Central memory CD8-positive, alpha-beta T cell (primary cell): ENCODE data around the gene IFI27.

Experiments used
- ATAC-seq: fragments of 150-1000 bp; cut with Tn5 transposase; replicated peaks from 2 replicates; pipeline ENCODE4 v1.10.0; 2022; ENCODE audit warnings: mild to moderate bottlenecking, moderate FRiP score, moderate number of reproducible peaks; ENCODE audit not compliant: poor library complexity, severe bottlenecking; ENCODE audit errors: extremely low read depth
- DNase-seq, 2 donors: peaks; one replicate each; pipeline ENCODE4 v3.0.0; 2021; ENCODE audit warnings: low spot score in 2 of 2
- H3K27ac Mint-ChIP-seq: one replicate; pipeline ENCODE4 v1.8.0; 2022; ENCODE audit warnings: low read depth, mild to moderate bottlenecking, moderate library complexity, mixed read lengths
- H3K27me3 Mint-ChIP-seq: one replicate; pipeline ENCODE4 v1.8.0; 2022; ENCODE audit warnings: mixed read lengths
- H3K36me3 Mint-ChIP-seq: one replicate; pipeline ENCODE4 v1.8.0; 2022; ENCODE audit warnings: mild to moderate bottlenecking, moderate library complexity, mixed read lengths; ENCODE audit not compliant: insufficient read depth
- H3K4me1 Mint-ChIP-seq: one replicate; pipeline ENCODE4 v1.8.0; 2022; ENCODE audit warnings: mixed read lengths
- H3K4me3 Mint-ChIP-seq: one replicate; pipeline ENCODE4 v1.8.0; 2022; ENCODE audit warnings: mild to moderate bottlenecking, moderate library complexity, mixed read lengths
- H3K9me3 Mint-ChIP-seq: one replicate; pipeline ENCODE4 v1.8.0; 2022; ENCODE audit warnings: mixed read lengths

IFI27 gene

DNA sequence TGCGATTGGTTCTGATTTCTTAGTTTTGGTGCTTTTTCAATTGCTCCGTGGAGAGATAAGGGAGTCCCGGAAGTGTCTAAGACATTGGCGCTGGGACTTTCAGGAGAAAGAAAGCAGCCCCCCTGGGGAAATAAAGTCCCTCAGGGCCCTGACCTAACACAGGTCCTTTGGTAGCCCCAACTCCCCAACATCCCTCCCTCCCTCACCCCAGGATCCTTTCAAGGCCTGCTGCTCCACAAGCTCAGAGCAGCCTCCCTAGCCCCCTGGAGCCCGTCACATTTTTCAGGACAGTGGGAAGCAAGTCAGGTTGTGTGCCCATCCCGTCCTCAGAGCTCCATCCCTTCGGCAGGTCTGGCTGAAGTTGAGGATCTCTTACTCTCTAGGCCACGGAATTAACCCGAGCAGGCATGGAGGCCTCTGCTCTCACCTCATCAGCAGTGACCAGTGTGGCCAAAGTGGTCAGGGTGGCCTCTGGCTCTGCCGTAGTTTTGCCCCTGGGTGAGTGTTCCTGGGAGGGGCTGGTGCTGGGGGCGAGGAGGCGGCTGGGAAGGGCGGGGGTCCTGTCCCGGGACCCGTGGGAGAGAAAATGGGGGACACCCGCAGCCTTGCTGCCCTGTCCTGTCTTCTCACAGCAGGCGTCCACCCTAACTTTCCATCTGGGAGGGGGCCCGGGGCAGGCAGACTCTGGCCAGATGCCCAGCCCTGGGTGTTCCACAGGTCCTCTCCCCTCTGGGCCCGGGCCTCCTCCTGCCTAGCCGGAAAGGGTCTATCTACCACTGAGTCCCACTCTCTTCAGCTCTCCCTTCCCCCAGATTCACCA lies 950 bp downstream of the IFI27 start:
- Mint-ChIP-seq H3K9me3 (no peaks in the 10 kb centered on the region), H3K27me3 (peaks cover 48% of the 10 kb centered on the region), H3K27ac (no peak overlapping the region), H3K4me1 (no peaks in the 10 kb centered on the region), H3K36me3 (peaks cover 5% of the 10 kb centered on the region), H3K4me3 (no peak overlapping the region)
- DNase-seq = no peak
- ATAC-seq = no peak

DNA sequence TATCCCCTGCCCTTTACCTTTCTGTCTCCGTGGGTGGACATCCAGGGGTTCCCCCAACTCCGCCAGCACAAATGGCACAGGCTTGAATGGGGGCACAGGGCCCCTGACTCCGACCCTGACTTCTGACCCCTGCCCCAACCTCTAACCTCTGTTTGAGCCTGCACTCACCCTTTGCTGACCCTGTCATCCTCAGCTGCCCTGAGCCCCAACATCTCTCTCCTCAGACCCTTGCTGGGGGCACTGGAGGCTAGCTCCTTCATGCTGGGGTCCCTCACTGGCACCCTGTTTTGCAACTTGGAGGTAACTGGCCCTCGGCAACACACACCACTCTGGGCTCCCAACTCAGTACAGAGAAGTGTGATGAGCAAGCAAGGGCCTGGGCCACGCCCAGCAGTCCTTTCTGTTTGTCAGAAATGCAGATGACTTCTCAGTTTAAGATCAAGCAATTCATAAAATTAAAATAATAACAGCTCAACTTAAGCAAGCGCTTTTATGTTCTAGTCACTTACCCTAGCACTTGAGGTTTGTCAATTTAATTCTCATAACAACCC lies 2.1 kb downstream of the IFI27 start:
- ATAC-seq = no peak
- DNase-seq = no peak
- Mint-ChIP-seq H3K9me3 (no peaks in the 10 kb centered on the region), H3K4me3 (no peak overlapping the region), H3K36me3 (peaks cover 5% of the 10 kb centered on the region), H3K4me1 (no peaks in the 10 kb centered on the region), H3K27ac (peak overlapping the region; percentile 22), H3K27me3 (peaks cover 59% of the 10 kb centered on the region)

- no peaks in the 10 kb centered on the region for H3K4me1 Mint-ChIP-seq
- H3K36me3 Mint-ChIP-seq = peaks cover 5% of the 10 kb centered on the region
- DNase-seq (no peak), ATAC-seq (no peak)
- no peak overlapping the region for H3K4me3 Mint-ChIP-seq
- peaks cover 64% of the 10 kb centered on the region for H3K27me3 Mint-ChIP-seq
- H3K9me3 Mint-ChIP-seq = no peaks in the 10 kb centered on the region
- no peak overlapping the region for H3K27ac Mint-ChIP-seq
Measured at GRCh38 chr14:94113073-94113472, 2.5 kb downstream of the IFI27 start.

DNA sequence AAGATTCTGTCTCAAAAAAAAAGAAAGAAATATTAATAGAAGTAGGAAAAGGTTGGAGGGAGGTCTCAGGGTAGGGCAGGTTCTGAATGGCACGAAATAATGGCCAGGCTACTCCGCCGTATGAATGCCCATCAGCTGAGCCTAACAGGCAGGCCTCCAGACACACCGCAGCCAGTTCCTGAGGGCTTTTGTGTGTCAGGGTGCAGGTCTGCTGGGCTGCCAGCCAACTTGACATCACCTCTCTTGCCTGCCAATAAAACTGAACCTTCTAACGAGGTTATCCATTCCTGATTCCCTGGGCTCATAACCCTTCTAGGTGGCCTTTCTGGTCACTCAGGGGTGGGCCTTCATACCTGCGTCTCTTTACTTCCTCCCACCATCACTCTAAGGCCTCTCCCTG lies 3.0 kb downstream of the IFI27 start:
- H3K9me3 Mint-ChIP-seq = no peaks in the 10 kb centered on the region
- H3K36me3 Mint-ChIP-seq = peaks cover 5% of the 10 kb centered on the region
- H3K4me1 Mint-ChIP-seq = no peaks in the 10 kb centered on the region
- no peak overlapping the region for H3K4me3 Mint-ChIP-seq
- no peak for ATAC-seq
- no peak overlapping the region for H3K27ac Mint-ChIP-seq
- peaks cover 67% of the 10 kb centered on the region for H3K27me3 Mint-ChIP-seq
- DNase-seq = no peak

DNA sequence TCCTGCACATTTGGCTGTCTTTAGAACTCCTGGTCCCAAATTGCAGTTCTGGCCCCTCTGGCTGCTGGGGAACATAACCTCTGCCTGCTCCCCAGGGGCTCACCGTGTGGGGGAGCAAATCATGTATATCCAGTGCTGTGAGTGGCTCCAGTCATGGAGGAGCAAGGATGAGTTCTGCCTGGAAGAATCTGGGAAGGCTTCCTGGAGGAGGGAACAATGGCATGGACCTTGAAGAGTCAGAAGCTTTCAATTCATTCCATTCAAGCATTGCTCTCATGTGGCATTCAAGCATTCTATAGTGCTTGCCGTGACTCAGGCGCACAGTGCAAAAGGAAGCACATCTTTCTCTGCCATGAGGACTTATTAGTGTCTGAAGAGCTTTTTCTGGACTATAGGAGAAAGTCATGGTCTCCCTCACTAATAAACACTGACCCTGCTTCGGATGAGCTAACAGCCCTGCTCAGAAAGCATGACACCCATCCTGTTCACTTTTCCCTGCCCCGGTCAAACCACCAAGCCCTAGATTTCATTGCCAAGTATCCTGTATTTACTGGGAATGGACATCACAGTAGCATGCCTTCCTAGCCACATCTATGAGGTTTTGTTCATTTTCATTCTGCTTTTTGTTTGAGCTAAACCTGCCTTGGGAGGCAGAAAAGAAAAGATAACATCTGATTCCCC lies 3.5 kb downstream of the IFI27 start:
- H3K4me3 Mint-ChIP-seq = no peak overlapping the region
- H3K4me1 Mint-ChIP-seq = no peaks in the 10 kb centered on the region
- ATAC-seq (no peak), DNase-seq (no peak)
- H3K36me3 Mint-ChIP-seq = peaks cover 5% of the 10 kb centered on the region
- no peaks in the 10 kb centered on the region for H3K9me3 Mint-ChIP-seq
- H3K27ac Mint-ChIP-seq = no peak overlapping the region
- H3K27me3 Mint-ChIP-seq = peaks cover 67% of the 10 kb centered on the region

DNA sequence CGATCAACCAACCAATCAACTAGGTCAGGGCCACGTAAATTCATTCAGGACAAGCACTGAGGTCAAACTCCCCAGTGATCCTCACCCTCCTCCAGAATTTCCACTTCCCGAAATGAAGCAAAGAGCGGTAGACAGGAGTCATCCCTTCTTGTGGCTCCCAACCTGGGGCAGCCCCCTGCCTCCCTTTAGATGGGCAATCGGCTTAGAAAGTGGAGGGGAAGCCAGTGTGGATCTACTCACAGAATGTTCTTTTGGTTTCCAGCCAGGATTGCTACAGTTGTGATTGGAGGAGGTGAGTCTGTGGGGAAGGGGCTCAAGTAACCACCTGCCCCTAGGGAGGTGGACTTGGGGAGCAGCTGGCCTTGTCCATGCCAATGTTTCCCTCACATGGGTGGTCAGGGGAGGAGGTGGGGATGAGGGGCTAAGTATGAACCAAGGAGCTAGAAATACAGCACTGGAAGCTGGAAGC lies 4.1 kb downstream of the IFI27 start:
- no peak for DNase-seq
- Mint-ChIP-seq H3K9me3 (no peaks in the 10 kb centered on the region), H3K36me3 (peaks cover 5% of the 10 kb centered on the region), H3K4me3 (no peak overlapping the region), H3K4me1 (no peaks in the 10 kb centered on the region), H3K27me3 (peaks cover 73% of the 10 kb centered on the region), H3K27ac (no peak overlapping the region)
- no peak for ATAC-seq

- Mint-ChIP-seq H3K27ac (no peak overlapping the region), H3K9me3 (no peaks in the 10 kb centered on the region), H3K4me1 (no peaks in the 10 kb centered on the region), H3K4me3 (no peak overlapping the region), H3K27me3 (peaks cover 78% of the 10 kb centered on the region), H3K36me3 (peaks cover 5% of the 10 kb centered on the region)
- DNase-seq (no peak), ATAC-seq (no peak)
Measured at GRCh38 chr14:94115058-94115591, 4.6 kb downstream of the IFI27 start.

DNA sequence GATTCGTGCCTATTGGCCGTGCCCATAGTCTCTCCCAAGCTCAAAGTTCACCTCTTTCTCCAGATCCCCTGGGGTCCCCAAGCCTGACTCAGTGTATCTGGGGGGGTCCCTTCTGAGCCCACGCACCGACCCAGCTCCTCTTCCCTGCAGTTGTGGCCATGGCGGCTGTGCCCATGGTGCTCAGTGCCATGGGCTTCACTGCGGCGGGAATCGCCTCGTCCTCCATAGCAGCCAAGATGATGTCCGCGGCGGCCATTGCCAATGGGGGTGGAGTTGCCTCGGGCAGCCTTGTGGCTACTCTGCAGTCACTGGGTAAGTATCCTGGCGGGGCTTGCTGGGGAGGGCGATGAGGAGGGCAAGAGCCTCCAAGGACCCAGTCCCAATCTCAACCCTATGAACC lies 5.1 kb downstream of the IFI27 start:
- Mint-ChIP-seq H3K9me3 (peaks cover 3% of the 10 kb centered on the region), H3K4me3 (no peak overlapping the region), H3K27ac (no peak overlapping the region), H3K36me3 (peaks cover 5% of the 10 kb centered on the region), H3K27me3 (peaks cover 83% of the 10 kb centered on the region), H3K4me1 (no peaks in the 10 kb centered on the region)
- no peak for DNase-seq
- ATAC-seq = no peak

DNA sequence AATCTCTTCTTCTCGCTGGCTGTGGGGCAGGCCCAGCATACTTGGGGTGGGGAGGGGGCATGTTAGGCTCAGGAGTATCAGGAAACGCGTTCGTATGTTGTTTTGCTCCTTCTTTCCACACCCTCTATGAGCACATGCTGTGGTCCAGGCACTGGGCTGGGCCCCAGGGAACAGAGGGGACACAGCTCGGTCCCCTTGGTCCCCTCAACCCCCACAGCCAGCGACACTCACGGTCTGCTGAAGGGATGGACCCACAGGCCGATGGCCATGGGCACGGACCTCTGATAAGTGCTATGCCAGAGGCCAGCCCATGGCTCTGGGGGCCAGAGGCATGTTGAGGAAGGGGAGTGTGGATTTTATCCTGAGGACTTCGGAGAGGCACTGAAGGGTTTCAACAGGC lies 6.2 kb downstream of the IFI27 start:
- DNase-seq (no peak), ATAC-seq (no peak)
- peaks cover 7% of the 10 kb centered on the region for H3K9me3 Mint-ChIP-seq
- no peak overlapping the region for H3K4me3 Mint-ChIP-seq
- no peak overlapping the region for H3K27ac Mint-ChIP-seq
- peaks cover 93% of the 10 kb centered on the region for H3K27me3 Mint-ChIP-seq
- H3K4me1 Mint-ChIP-seq = no peaks in the 10 kb centered on the region
- peaks cover 7% of the 10 kb centered on the region for H3K36me3 Mint-ChIP-seq

DNA sequence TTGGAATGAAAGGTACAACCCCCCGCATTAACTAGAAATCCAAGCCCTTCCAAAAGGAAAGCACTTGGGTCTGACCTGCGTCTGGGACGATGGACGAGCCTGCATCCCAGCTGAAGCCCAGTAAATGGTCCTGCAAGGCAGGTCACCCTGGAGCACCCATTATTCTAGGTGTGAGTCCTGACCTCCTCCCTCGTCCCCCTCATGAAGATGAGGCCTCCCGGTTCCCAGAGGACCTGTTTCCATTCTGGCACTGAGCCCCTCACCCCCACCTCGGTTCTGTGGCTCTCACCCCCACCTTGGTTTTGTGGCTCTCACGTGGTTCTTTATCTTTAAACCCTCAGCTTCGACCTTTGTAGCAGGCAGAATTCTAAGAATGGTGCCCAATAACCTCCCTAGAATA lies 7.3 kb downstream of the IFI27 start:
- peaks cover 87% of the 10 kb centered on the region for H3K27me3 Mint-ChIP-seq

GRCh38 chr14:94119071-94119470 lies 8.5 kb downstream of the IFI27 start:
- Mint-ChIP-seq H3K27ac (no peak overlapping the region), H3K4me3 (no peak overlapping the region), H3K27me3 (peaks cover 75% of the 10 kb centered on the region), H3K36me3 (peaks cover 5% of the 10 kb centered on the region), H3K9me3 (peaks cover 7% of the 10 kb centered on the region), H3K4me1 (no peaks in the 10 kb centered on the region)
- ATAC-seq = no peak
- DNase-seq = no peak

More for the DNA sequence above, 7.3 kb downstream of the IFI27 start:
- Mint-ChIP-seq H3K36me3 (peaks cover 7% of the 10 kb centered on the region), H3K4me3 (no peak overlapping the region), H3K27ac (no peak overlapping the region), H3K9me3 (peaks cover 7% of the 10 kb centered on the region), H3K4me1 (no peaks in the 10 kb centered on the region)
- DNase-seq (no peak), ATAC-seq (no peak)

DNA sequence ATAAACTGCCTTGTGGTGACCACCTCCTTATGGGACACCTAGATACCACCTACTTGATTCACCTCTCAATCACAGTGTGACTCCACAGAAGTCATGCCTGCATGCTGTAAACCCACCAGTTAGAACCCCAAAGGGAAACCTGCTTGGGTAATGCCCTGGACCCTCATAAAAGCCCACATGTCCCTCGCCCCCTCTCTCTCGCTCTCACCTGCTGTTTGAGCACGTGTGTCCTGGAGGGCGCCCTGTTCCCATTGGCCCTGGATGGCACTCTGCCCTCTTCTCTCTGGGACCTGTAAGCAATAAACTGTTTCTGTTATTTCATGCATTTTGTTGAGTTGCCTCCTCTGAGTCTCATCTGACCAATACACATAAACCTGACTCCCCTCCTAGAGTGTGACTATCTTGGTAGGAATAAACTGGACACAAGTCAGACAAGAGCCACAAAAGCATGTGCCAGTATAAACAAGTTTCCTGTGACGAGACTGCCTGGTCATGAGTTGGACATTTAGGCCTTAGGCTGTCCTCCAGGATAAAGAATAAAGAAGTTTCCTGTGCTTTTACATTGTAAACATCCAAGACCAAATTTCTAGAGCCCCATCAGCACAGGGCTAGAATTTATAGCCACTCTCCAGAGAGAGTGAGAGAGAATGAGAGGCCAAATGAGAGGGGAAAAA lies 10.3 kb downstream of the IFI27 start:
- H3K27ac Mint-ChIP-seq = no peak overlapping the region
- ATAC-seq = no peak
- DNase-seq = no peak
- peaks cover 2% of the 10 kb centered on the region for H3K36me3 Mint-ChIP-seq
- no peaks in the 10 kb centered on the region for H3K4me1 Mint-ChIP-seq
- peaks cover 58% of the 10 kb centered on the region for H3K27me3 Mint-ChIP-seq
- H3K4me3 Mint-ChIP-seq = no peak overlapping the region
- H3K9me3 Mint-ChIP-seq = peaks cover 7% of the 10 kb centered on the region
